ENCODE results near the gene SLC38A4. TPM values are rescaled to one million over a fixed set of nuclear protein-coding genes. Genes with fewer than 3 reads are reported as not detected.

SLC38A4 gene
- total and polyA plus RNA-seq, 2 experiments from 2014 or later = 6.2 to 12.5 TPM

DNA sequence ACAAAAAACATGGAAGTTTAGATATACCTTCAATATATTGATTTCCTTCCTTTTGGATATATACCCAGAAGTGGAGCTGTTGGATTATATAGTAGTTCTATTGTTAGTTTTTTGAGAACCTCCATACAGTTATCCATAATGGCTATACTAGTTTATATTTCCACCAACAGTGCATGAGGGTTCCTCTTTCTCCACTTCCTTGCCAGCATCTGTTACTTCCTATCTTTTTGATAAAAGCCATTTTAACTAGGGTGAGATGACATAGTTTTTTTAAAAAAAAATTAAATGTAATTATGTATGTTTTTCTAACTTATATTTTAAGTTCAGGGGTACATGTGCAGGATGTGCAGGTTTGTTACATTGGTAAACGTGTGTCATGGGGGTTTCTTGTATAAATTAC, 10.0 kb upstream of the SLC38A4 start:
- H3F3A ChIP-seq (replicated peaks; ENCODE audit: low read depth) = no peaks in the 10 kb centered on the region
- peaks cover 27% of the 10 kb centered on the region for H3K27me3 ChIP-seq (ENCODE audit: insufficient read depth)
- H3K4me3 ChIP-seq = no peak overlapping the region
- Mint-ChIP-seq H3K4me1 (peaks cover 10% of the 10 kb centered on the region), H3K4me3 (no peak overlapping the region), H3K27ac (no peak overlapping the region), H3K9me3 (no peaks in the 10 kb centered on the region), H3K27me3 (ENCODE audit: insufficient read depth, low read depth, poor library complexity) (peaks cover 22% of the 10 kb centered on the region), H3K36me3 (ENCODE audit: low read depth) (no peaks in the 10 kb centered on the region)
- no peak for ATAC-seq
- no peak overlapping the region for H3K27ac ChIP-seq (ENCODE audit: low read depth)
- TF ChIP-seq, protein P1, sequence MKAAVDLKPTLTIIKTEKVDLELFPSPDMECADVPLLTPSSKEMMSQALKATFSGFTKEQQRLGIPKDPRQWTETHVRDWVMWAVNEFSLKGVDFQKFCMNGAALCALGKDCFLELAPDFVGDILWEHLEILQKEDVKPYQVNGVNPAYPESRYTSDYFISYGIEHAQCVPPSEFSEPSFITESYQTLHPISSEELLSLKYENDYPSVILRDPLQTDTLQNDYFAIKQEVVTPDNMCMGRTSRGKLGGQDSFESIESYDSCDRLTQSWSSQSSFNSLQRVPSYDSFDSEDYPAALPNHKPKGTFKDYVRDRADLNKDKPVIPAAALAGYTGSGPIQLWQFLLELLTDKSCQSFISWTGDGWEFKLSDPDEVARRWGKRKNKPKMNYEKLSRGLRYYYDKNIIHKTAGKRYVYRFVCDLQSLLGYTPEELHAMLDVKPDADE (IDR thresholded peaks at IDR 0.05) = no peak
- TF ChIP-seq EZH2 (IDR thresholded peaks at IDR 0.05; ENCODE audit: low read depth, unreplicated experiment) = no peak
- TF ChIP-seq, protein P2, sequence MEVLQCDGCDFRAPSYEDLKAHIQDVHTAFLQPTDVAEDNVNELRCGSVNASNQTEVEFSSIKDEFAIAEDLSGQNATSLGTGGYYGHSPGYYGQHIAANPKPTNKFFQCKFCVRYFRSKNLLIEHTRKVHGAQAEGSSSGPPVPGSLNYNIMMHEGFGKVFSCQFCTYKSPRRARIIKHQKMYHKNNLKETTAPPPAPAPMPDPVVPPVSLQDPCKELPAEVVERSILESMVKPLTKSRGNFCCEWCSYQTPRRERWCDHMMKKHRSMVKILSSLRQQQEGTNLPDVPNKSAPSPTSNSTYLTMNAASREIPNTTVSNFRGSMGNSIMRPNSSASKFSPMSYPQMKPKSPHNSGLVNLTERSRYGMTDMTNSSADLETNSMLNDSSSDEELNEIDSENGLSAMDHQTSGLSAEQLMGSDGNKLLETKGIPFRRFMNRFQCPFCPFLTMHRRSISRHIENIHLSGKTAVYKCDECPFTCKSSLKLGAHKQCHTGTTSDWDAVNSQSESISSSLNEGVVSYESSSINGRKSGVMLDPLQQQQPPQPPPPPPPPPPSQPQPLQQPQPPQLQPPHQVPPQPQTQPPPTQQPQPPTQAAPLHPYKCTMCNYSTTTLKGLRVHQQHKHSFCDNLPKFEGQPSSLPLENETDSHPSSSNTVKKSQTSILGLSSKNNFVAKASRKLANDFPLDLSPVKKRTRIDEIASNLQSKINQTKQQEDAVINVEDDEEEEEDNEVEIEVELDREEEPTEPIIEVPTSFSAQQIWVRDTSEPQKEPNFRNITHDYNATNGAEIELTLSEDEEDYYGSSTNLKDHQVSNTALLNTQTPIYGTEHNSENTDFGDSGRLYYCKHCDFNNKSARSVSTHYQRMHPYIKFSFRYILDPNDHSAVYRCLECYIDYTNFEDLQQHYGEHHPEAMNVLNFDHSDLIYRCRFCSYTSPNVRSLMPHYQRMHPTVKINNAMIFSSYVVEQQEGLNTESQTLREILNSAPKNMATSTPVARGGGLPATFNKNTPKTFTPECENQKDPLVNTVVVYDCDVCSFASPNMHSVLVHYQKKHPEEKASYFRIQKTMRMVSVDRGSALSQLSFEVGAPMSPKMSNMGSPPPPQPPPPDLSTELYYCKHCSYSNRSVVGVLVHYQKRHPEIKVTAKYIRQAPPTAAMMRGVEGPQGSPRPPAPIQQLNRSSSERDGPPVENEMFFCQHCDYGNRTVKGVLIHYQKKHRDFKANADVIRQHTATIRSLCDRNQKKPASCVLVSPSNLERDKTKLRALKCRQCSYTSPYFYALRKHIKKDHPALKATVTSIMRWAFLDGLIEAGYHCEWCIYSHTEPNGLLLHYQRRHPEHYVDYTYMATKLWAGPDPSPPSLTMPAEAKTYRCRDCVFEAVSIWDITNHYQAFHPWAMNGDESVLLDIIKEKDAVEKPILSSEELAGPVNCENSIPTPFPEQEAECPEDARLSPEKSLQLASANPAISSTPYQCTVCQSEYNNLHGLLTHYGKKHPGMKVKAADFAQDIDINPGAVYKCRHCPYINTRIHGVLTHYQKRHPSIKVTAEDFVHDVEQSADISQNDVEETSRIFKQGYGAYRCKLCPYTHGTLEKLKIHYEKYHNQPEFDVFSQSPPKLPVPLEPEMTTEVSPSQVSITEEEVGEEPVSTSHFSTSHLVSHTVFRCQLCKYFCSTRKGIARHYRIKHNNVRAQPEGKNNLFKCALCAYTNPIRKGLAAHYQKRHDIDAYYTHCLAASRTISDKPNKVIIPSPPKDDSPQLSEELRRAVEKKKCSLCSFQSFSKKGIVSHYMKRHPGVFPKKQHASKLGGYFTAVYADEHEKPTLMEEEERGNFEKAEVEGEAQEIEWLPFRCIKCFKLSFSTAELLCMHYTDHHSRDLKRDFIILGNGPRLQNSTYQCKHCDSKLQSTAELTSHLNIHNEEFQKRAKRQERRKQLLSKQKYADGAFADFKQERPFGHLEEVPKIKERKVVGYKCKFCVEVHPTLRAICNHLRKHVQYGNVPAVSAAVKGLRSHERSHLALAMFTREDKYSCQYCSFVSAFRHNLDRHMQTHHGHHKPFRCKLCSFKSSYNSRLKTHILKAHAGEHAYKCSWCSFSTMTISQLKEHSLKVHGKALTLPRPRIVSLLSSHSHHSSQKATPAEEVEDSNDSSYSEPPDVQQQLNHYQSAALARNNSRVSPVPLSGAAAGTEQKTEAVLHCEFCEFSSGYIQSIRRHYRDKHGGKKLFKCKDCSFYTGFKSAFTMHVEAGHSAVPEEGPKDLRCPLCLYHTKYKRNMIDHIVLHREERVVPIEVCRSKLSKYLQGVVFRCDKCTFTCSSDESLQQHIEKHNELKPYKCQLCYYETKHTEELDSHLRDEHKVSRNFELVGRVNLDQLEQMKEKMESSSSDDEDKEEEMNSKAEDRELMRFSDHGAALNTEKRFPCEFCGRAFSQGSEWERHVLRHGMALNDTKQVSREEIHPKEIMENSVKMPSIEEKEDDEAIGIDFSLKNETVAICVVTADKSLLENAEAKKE (CRISPR knock-in tag; IDR thresholded peaks at IDR 0.05) = no peak
- TF ChIP-seq, protein P3, sequence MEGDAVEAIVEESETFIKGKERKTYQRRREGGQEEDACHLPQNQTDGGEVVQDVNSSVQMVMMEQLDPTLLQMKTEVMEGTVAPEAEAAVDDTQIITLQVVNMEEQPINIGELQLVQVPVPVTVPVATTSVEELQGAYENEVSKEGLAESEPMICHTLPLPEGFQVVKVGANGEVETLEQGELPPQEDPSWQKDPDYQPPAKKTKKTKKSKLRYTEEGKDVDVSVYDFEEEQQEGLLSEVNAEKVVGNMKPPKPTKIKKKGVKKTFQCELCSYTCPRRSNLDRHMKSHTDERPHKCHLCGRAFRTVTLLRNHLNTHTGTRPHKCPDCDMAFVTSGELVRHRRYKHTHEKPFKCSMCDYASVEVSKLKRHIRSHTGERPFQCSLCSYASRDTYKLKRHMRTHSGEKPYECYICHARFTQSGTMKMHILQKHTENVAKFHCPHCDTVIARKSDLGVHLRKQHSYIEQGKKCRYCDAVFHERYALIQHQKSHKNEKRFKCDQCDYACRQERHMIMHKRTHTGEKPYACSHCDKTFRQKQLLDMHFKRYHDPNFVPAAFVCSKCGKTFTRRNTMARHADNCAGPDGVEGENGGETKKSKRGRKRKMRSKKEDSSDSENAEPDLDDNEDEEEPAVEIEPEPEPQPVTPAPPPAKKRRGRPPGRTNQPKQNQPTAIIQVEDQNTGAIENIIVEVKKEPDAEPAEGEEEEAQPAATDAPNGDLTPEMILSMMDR (conservative IDR thresholded peaks at IDR 0.05; ENCODE audit: low read depth in 2 of 2) = no peak
- no peak for TF ChIP-seq ZNF331 (CRISPR knock-in tag; IDR thresholded peaks at IDR 0.05; ENCODE audit: low read depth)
- no peak for TF ChIP-seq POLR2AphosphoS5 (IDR thresholded peaks at IDR 0.05; ENCODE audit: low read depth)
- TF ChIP-seq, protein P4, sequence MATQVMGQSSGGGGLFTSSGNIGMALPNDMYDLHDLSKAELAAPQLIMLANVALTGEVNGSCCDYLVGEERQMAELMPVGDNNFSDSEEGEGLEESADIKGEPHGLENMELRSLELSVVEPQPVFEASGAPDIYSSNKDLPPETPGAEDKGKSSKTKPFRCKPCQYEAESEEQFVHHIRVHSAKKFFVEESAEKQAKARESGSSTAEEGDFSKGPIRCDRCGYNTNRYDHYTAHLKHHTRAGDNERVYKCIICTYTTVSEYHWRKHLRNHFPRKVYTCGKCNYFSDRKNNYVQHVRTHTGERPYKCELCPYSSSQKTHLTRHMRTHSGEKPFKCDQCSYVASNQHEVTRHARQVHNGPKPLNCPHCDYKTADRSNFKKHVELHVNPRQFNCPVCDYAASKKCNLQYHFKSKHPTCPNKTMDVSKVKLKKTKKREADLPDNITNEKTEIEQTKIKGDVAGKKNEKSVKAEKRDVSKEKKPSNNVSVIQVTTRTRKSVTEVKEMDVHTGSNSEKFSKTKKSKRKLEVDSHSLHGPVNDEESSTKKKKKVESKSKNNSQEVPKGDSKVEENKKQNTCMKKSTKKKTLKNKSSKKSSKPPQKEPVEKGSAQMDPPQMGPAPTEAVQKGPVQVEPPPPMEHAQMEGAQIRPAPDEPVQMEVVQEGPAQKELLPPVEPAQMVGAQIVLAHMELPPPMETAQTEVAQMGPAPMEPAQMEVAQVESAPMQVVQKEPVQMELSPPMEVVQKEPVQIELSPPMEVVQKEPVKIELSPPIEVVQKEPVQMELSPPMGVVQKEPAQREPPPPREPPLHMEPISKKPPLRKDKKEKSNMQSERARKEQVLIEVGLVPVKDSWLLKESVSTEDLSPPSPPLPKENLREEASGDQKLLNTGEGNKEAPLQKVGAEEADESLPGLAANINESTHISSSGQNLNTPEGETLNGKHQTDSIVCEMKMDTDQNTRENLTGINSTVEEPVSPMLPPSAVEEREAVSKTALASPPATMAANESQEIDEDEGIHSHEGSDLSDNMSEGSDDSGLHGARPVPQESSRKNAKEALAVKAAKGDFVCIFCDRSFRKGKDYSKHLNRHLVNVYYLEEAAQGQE (IDR thresholded peaks at IDR 0.05; ENCODE audit: unreplicated experiment) = no peak
- TF ChIP-seq CREB1 (CRISPR knock-in tag; IDR thresholded peaks at IDR 0.05; ENCODE audit: low read depth) = no peak
- TF ChIP-seq NANOG (IDR thresholded peaks at IDR 0.05; ENCODE audit: borderline replicate concordance) = no peak
- TF ChIP-seq JUNB (IDR thresholded peaks at IDR 0.05; ENCODE audit: unreplicated experiment) = no peak
- TF ChIP-seq STAT1 (IDR thresholded peaks at IDR 0.05; ENCODE audit: unreplicated experiment) = no peak
- no peak for TF ChIP-seq EZH2phosphoT487 (IDR thresholded peaks at IDR 0.05; ENCODE audit: unreplicated experiment)
- TF ChIP-seq ZNF114 (CRISPR knock-in tag; IDR thresholded peaks at IDR 0.05) = no peak
- DNase-seq (ENCODE audit: low spot score) = no peak
- 0 out of 2 replicates have a peak, but pooled peaks cover under 1% of the 10 kb centered on the region for H3K4me1 ChIP-seq (ENCODE audit: insufficient read depth)
- no peaks in the 10 kb centered on the region for H3K79me2 ChIP-seq (replicated peaks; ENCODE audit: insufficient read depth)
- H2AFZ ChIP-seq = no peak overlapping the region
- H3K9me2 ChIP-seq (ENCODE audit: insufficient read depth) = 0 out of 2 replicates have a peak, but pooled peaks cover 5% of the 10 kb centered on the region
- no peak overlapping the region for H3K4me2 ChIP-seq
- no peaks in the 10 kb centered on the region for H3K36me3 ChIP-seq (ENCODE audit: insufficient read depth)
- no peaks in the 10 kb centered on the region; the same call in 1 of the 2 replicates for H4K20me1 ChIP-seq (replicated peaks; ENCODE audit: insufficient read depth)
